NCI-H774 (cell line): ENCODE data around the gene SIX6.
"Not testable (repeated sequence)": the region's sequence is repeated elsewhere in the genome, so short reads cannot be mapped to it uniquely, and the experiment has no call there.

Experiments used
- DNase-seq: peaks from one replicate; lab custom pipeline; 2025; lab: John Stamatoyannopoulos, UW

Gene SIX6

GRCh38 chr14:60508707-60509437 lies at the start of gene SIX6:
TSS of gene SIX6 (plus strand) at chr14:60509146. CDS start at chr14:60509399, 253 bp downstream.
- DNase-seq, result no peak

- not testable (repeated sequence) for DNase-seq
Observed at GRCh38 chr14:60480248-60480647, 28.7 kb upstream of the SIX6 start.

- peak; percentile 7 for DNase-seq
Observed at GRCh38 chr14:60482743-60483142, 26.2 kb upstream of the SIX6 start.

GRCh38 chr14:60485057-60485597 lies 23.8 kb upstream of the SIX6 start:
- DNase-seq, result no peak

GRCh38 chr14:60485598-60486251 lies 23.2 kb upstream of the SIX6 start, which contains the start of gene C14orf39:
TSS of gene C14orf39 (minus strand) at chr14:60486063. CDS start at chr14:60485078, 985 bp downstream.
- DNase-seq, result no peak

- DNase-seq, result no peak
Observed at GRCh38 chr14:60487211-60487610, 21.7 kb upstream of the SIX6 start.

GRCh38 chr14:60488175-60488574 lies 20.8 kb upstream of the SIX6 start:
- DNase-seq, result no peak

- DNase-seq, result no peak
Observed at GRCh38 chr14:60490270-60490669, 18.7 kb upstream of the SIX6 start.

- no peak for DNase-seq
Observed at GRCh38 chr14:60495946-60496345, 13.0 kb upstream of the SIX6 start.

- DNase-seq, result no peak
Observed at GRCh38 chr14:60502541-60502940, 6.4 kb upstream of the SIX6 start.

GRCh38 chr14:60505448-60505847 lies 3.5 kb upstream of the SIX6 start:
- no peak for DNase-seq

- no peak for DNase-seq
Observed at GRCh38 chr14:60506010-60506409, 2.9 kb upstream of the SIX6 start.

- no peak for DNase-seq
Observed at GRCh38 chr14:60506462-60506984, 2.4 kb upstream of the SIX6 start.

GRCh38 chr14:60506985-60507829 lies 1.7 kb upstream of the SIX6 start:
- DNase-seq, result no peak

GRCh38 chr14:60508363-60508706 lies 611 bp upstream of the SIX6 start:
- no peak for DNase-seq

- no peak for DNase-seq
Observed at GRCh38 chr14:60509438-60510253, 700 bp downstream of the SIX6 start.

- no peak for DNase-seq
Observed at GRCh38 chr14:60510254-60510950, 1.5 kb downstream of the SIX6 start.

- DNase-seq, result no peak
Observed at GRCh38 chr14:60510951-60511599, 2.1 kb downstream of the SIX6 start.

- no peak for DNase-seq
Observed at GRCh38 chr14:60512126-60512525, 3.2 kb downstream of the SIX6 start.

GRCh38 chr14:60512973-60513571 lies 4.1 kb downstream of the SIX6 start:
- no peak for DNase-seq
